ENCODE measurements around the gene CPNE9.

The CPNE9 gene

GRCh38 chr3:9687514-9687913, 16.1 kb upstream of the CPNE9 start:
- Histone ChIP-seq H3K9ac (no peak overlapping the region), H3K4me2 (no peak overlapping the region), H3K4me1 (ENCODE audit: low read depth, poor library complexity, severe bottlenecking) (no peaks in the 10 kb centered on the region), H3K27me3 (ENCODE audit: insufficient read depth, low read depth) (no peaks in the 10 kb centered on the region), H3K36me3 (ENCODE audit: insufficient read depth) (no peaks in the 10 kb centered on the region), H2AFZ (ENCODE audit: low read depth) (no peak overlapping the region), H3K79me2 (ENCODE audit: insufficient read depth, low read depth) (no peaks in the 10 kb centered on the region), H3K27ac (no peak overlapping the region), H3K4me3 (IDR thresholded peaks at IDR 0.05; ENCODE audit: insufficient read depth, low read depth, low read length) (no peak overlapping the region), H4K20me1 (ENCODE audit: insufficient read depth) (no peaks in the 10 kb centered on the region)
- no peak for TF ChIP-seq CTCF (conservative IDR thresholded peaks at IDR 0.05; ENCODE audit: low read depth, low read length)

GRCh38 chr3:9688961-9689360, 14.7 kb upstream of the CPNE9 start:
- no peak overlapping the region for H3K27ac ChIP-seq
- H3K36me3 ChIP-seq (ENCODE audit: insufficient read depth) = no peaks in the 10 kb centered on the region
- H3K4me1 ChIP-seq (ENCODE audit: low read depth, poor library complexity, severe bottlenecking) = no peaks in the 10 kb centered on the region
- H3K79me2 ChIP-seq (ENCODE audit: insufficient read depth, low read depth) = no peaks in the 10 kb centered on the region
- H3K4me3 ChIP-seq (IDR thresholded peaks at IDR 0.05; ENCODE audit: insufficient read depth, low read depth, low read length) = no peak overlapping the region
- no peak overlapping the region for H3K4me2 ChIP-seq
- no peaks in the 10 kb centered on the region for H4K20me1 ChIP-seq (ENCODE audit: insufficient read depth)
- no peak overlapping the region for H3K9ac ChIP-seq
- H2AFZ ChIP-seq (ENCODE audit: low read depth) = no peak overlapping the region
- no peak for TF ChIP-seq CTCF (conservative IDR thresholded peaks at IDR 0.05; ENCODE audit: low read depth, low read length)
- no peaks in the 10 kb centered on the region for H3K27me3 ChIP-seq (ENCODE audit: insufficient read depth, low read depth)

GRCh38 chr3:9689757-9690156, 13.9 kb upstream of the CPNE9 start:
- Histone ChIP-seq H3K36me3 (ENCODE audit: insufficient read depth) (no peaks in the 10 kb centered on the region), H3K27me3 (ENCODE audit: insufficient read depth, low read depth) (no peaks in the 10 kb centered on the region), H3K27ac (no peak overlapping the region), H3K4me2 (no peak overlapping the region), H2AFZ (ENCODE audit: low read depth) (no peak overlapping the region), H3K9ac (no peak overlapping the region), H3K4me3 (IDR thresholded peaks at IDR 0.05; ENCODE audit: insufficient read depth, low read depth, low read length) (no peak overlapping the region), H3K79me2 (ENCODE audit: insufficient read depth, low read depth) (no peaks in the 10 kb centered on the region), H4K20me1 (ENCODE audit: insufficient read depth) (no peaks in the 10 kb centered on the region), H3K4me1 (ENCODE audit: low read depth, poor library complexity, severe bottlenecking) (no peaks in the 10 kb centered on the region)
- no peak for TF ChIP-seq CTCF (conservative IDR thresholded peaks at IDR 0.05; ENCODE audit: low read depth, low read length)

- TF ChIP-seq CTCF (conservative IDR thresholded peaks at IDR 0.05; ENCODE audit: low read depth, low read length) = no peak
- Histone ChIP-seq H3K9ac (no peak overlapping the region), H3K27ac (no peak overlapping the region), H2AFZ (ENCODE audit: low read depth) (no peak overlapping the region), H3K4me3 (IDR thresholded peaks at IDR 0.05; ENCODE audit: insufficient read depth, low read depth, low read length) (no peak overlapping the region), H3K4me1 (ENCODE audit: low read depth, poor library complexity, severe bottlenecking) (no peaks in the 10 kb centered on the region), H3K79me2 (ENCODE audit: insufficient read depth, low read depth) (no peaks in the 10 kb centered on the region), H3K4me2 (no peak overlapping the region), H3K27me3 (ENCODE audit: insufficient read depth, low read depth) (no peaks in the 10 kb centered on the region), H4K20me1 (ENCODE audit: insufficient read depth) (no peaks in the 10 kb centered on the region), H3K36me3 (ENCODE audit: insufficient read depth) (no peaks in the 10 kb centered on the region)
Measured at GRCh38 chr3:9690451-9691450, 12.9 kb upstream of the CPNE9 start.
